ENCODE measurements around the gene ZNF185. TPM values are rescaled to one million over a fixed set of nuclear protein-coding genes. Genes with fewer than 3 reads are reported as not detected.

ZNF185 gene
- total RNA-seq, 1 donor from 2014 or later: 2.6 TPM

- no peak for DNase-seq (ENCODE audit: low read depth, low spot score)
- H3K4me3 Mint-ChIP-seq: no peak overlapping the region
- no peaks in the 10 kb centered on the region for H3K27me3 Mint-ChIP-seq (ENCODE audit: low read depth)
- peaks cover 16% of the 10 kb centered on the region for H3K36me3 Mint-ChIP-seq (ENCODE audit: low read depth)
- no peaks in the 10 kb centered on the region for H3K4me1 Mint-ChIP-seq
- peaks cover 10% of the 10 kb centered on the region for H3K9me3 Mint-ChIP-seq
- TF ChIP-seq CTCF (conservative IDR thresholded peaks at IDR 0.05): no peak
- no peak overlapping the region for H3K27ac Mint-ChIP-seq (ENCODE audit: unreplicated experiment)
These were observed 24.5 kb upstream of the ZNF185 start for GRCh38 chrX:152873361-152873760.

- Mint-ChIP-seq H3K4me3 (no peak overlapping the region), H3K27me3 (ENCODE audit: low read depth) (no peaks in the 10 kb centered on the region), H3K9me3 (peaks cover 18% of the 10 kb centered on the region), H3K4me1 (no peaks in the 10 kb centered on the region), H3K36me3 (ENCODE audit: low read depth) (peaks cover 4% of the 10 kb centered on the region), H3K27ac (ENCODE audit: unreplicated experiment) (no peak overlapping the region)
- no peak for DNase-seq (ENCODE audit: low read depth, low spot score)
- no peak for TF ChIP-seq CTCF (conservative IDR thresholded peaks at IDR 0.05)
These were observed 20.7 kb upstream of the ZNF185 start for GRCh38 chrX:152876931-152877840.

- no peaks in the 10 kb centered on the region for H3K36me3 Mint-ChIP-seq (ENCODE audit: low read depth)
- H3K4me1 Mint-ChIP-seq: no peaks in the 10 kb centered on the region
- H3K27ac Mint-ChIP-seq (ENCODE audit: unreplicated experiment): no peak overlapping the region
- no peaks in the 10 kb centered on the region for H3K27me3 Mint-ChIP-seq (ENCODE audit: low read depth)
- H3K4me3 Mint-ChIP-seq: no peak overlapping the region
- H3K9me3 Mint-ChIP-seq: peaks cover 18% of the 10 kb centered on the region
- no peak for TF ChIP-seq CTCF (conservative IDR thresholded peaks at IDR 0.05)
- no peak for DNase-seq (ENCODE audit: low read depth, low spot score)
These were observed 18.7 kb upstream of the ZNF185 start for GRCh38 chrX:152878976-152879755.

GRCh38 chrX:152881289-152881688, 16.6 kb upstream of the ZNF185 start:
- Mint-ChIP-seq H3K4me3 (no peak overlapping the region), H3K4me1 (no peaks in the 10 kb centered on the region), H3K9me3 (peaks cover 15% of the 10 kb centered on the region), H3K36me3 (ENCODE audit: low read depth) (no peaks in the 10 kb centered on the region), H3K27ac (ENCODE audit: unreplicated experiment) (no peak overlapping the region), H3K27me3 (ENCODE audit: low read depth) (no peaks in the 10 kb centered on the region)
- no peak for DNase-seq (ENCODE audit: low read depth, low spot score)
- no peak for TF ChIP-seq CTCF (conservative IDR thresholded peaks at IDR 0.05)

- Mint-ChIP-seq H3K27me3 (ENCODE audit: low read depth) (peaks cover 6% of the 10 kb centered on the region), H3K36me3 (ENCODE audit: low read depth) (peaks cover 3% of the 10 kb centered on the region), H3K27ac (ENCODE audit: unreplicated experiment) (no peak overlapping the region), H3K9me3 (peaks cover 11% of the 10 kb centered on the region), H3K4me3 (no peak overlapping the region), H3K4me1 (no peaks in the 10 kb centered on the region)
- no peak for DNase-seq (ENCODE audit: low read depth, low spot score)
- no peak for TF ChIP-seq CTCF (conservative IDR thresholded peaks at IDR 0.05)
These were observed 13.7 kb upstream of the ZNF185 start for GRCh38 chrX:152884171-152884570.
